Stomach (tissue), 4 donors: ENCODE measurements around the gene KCNQ1.

Experiments
- CTCF ChIP-seq, 7 experiments: fragments of 450-650 bp in 4 of 7; fragments of 200-600 bp in 3 of 7; sonication (generic) in 3 of 7; IDR thresholded peaks; one replicate each; pipeline ENCODE4 v1.5.1; 2016 to 2019; ENCODE audit warnings: antibody characterized with exemption in 7 of 7, control low read depth in 2 of 7, mild to moderate bottlenecking in 1 of 7
- EP300 ChIP-seq: sonication (generic); formaldehyde crosslinking; IDR thresholded peaks from one replicate; pipeline ENCODE4 v1.6.1; 2017; ENCODE audit warnings: antibody characterized with exemption
- POLR2A ChIP-seq, 4 donors: fragments of 450-650 bp; IDR thresholded peaks; one replicate each; pipeline ENCODE4 v1.6.1; 2016; ENCODE audit warnings: antibody characterized with exemption in 4 of 4, control low read depth in 2 of 4, mild to moderate bottlenecking in 1 of 4, moderate library complexity in 1 of 4
- POLR2AphosphoS5 ChIP-seq, 3 donors: sonication (generic); formaldehyde crosslinking; IDR thresholded peaks; one replicate each; pipeline ENCODE4 v1.6.1; 2016; ENCODE audit warnings: antibody characterized with exemption in 3 of 3

DNA sequence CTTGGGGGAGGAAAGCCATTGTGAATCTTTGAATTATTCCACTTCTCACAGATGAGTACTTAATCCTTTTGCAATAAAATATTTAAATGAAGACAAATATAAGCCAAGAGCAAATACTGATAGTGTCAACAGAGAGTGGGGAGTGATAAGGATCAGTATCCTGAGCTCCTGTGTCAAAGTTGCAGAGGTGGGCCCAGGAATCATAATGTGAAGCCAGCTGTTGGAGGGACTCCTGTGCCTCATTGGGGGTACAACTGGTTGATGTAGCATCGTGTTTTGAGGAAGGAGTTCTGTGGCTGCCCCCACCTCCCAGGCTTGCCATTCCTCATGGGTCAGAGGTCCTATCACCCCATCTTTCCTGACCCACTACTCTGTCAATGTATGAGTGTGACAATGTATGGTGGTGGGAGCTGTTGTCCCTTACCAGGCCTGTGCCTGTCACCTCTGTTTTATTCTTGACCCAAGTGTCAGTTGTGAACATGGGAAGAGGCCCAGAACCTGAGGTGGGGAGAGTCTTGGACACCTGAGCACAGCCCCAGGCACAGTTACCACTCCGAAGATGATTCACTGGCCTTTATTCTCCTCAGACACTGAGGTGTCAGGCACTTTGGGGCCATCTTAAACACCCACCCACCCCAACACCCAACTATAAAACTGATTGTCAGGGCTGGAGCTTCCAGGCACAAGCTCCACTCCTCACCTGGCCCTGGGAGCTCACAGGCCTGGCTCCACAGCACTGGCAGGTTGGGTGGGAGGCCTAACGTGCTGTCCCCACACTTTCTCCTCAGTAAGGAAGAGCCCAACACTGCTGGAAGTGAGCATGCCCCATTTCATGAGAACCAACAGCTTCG is 216.6 kb downstream of the KCNQ1 start:
- no peak for TF ChIP-seq CTCF (IDR thresholded peaks at IDR 0.05)
- no peak for TF ChIP-seq POLR2A (IDR thresholded peaks at IDR 0.05)
- TF ChIP-seq POLR2AphosphoS5 (IDR thresholded peaks at IDR 0.05), result no peak
- TF ChIP-seq EP300, result no peak
